ENCODE measurements around the gene IFNGR1. TPM values are rescaled to one million over a fixed set of nuclear protein-coding genes. Genes with fewer than 3 reads are reported as not detected.

The IFNGR1 gene
- total RNA-seq, 1 donor from 2014 or later = 34.0 TPM

DNA sequence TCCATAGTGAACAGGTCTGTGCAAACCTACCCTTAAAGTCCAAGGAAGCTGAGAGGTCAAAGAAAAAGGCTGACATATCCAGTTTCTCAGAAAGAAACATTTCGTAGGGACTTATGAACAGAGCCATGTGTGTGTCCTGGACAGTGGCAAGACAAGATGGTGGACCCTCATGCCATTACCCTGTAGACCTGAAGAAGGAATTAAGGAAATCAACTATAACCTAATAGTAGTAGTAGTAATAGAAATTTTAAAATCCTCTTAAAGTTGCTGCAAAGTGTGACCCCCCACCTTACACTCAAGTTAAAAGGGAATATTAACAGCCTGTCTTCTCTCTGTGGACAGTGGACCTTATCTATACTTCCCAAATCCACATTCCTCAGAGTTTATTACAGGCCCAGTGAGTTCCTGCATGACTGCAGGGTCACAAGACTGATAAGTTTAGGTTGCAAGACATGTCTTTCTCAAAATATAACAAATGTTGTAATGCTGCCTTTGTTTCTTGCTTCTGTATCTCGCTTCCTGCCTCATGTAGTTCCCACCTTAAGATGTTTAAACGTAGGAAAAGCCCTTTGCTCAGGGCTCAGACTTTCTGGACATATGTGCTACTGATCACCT, 56.4 kb downstream of the IFNGR1 start:
- H3K4me1 ChIP-seq = no peaks in the 10 kb centered on the region
- Mint-ChIP-seq H3K9me3 (peaks cover 30% of the 10 kb centered on the region), H3K27me3 (ENCODE audit: insufficient read depth, low read depth) (peaks cover 7% of the 10 kb centered on the region), H3K36me3 (peaks cover 3% of the 10 kb centered on the region), H3K4me1 (no peaks in the 10 kb centered on the region), H3K27ac (no peak overlapping the region), H3K4me3 (no peak overlapping the region)
- no peak for DNase-seq (ENCODE audit: low spot score)
- H3K27ac ChIP-seq = no peak overlapping the region
- no peak overlapping the region for H3K4me3 ChIP-seq
- no peaks in the 10 kb centered on the region for H4K20me1 ChIP-seq (ENCODE audit: low read depth)
- H3F3A ChIP-seq (ENCODE audit: low read depth) = no peaks in the 10 kb centered on the region
- H3K9me3 ChIP-seq (ENCODE audit: low read depth) = no peaks in the 10 kb centered on the region
- no peak overlapping the region for H2AFZ ChIP-seq (replicated peaks)
- H3K4me2 ChIP-seq = no peak overlapping the region
- no peak overlapping the region for H3K9ac ChIP-seq
- H3K79me2 ChIP-seq (ENCODE audit: low read depth) = no peaks in the 10 kb centered on the region
- TF ChIP-seq EZH2phosphoT487 (IDR thresholded peaks at IDR 0.05) (no peak), EZH2 (IDR thresholded peaks at IDR 0.05) (no peak)
- TF ChIP-seq, protein P1, sequence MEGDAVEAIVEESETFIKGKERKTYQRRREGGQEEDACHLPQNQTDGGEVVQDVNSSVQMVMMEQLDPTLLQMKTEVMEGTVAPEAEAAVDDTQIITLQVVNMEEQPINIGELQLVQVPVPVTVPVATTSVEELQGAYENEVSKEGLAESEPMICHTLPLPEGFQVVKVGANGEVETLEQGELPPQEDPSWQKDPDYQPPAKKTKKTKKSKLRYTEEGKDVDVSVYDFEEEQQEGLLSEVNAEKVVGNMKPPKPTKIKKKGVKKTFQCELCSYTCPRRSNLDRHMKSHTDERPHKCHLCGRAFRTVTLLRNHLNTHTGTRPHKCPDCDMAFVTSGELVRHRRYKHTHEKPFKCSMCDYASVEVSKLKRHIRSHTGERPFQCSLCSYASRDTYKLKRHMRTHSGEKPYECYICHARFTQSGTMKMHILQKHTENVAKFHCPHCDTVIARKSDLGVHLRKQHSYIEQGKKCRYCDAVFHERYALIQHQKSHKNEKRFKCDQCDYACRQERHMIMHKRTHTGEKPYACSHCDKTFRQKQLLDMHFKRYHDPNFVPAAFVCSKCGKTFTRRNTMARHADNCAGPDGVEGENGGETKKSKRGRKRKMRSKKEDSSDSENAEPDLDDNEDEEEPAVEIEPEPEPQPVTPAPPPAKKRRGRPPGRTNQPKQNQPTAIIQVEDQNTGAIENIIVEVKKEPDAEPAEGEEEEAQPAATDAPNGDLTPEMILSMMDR (IDR thresholded peaks at IDR 0.05) = no peak
- H3K36me3 ChIP-seq = no peaks in the 10 kb centered on the region
- no peaks in the 10 kb centered on the region for H3K27me3 ChIP-seq

DNA sequence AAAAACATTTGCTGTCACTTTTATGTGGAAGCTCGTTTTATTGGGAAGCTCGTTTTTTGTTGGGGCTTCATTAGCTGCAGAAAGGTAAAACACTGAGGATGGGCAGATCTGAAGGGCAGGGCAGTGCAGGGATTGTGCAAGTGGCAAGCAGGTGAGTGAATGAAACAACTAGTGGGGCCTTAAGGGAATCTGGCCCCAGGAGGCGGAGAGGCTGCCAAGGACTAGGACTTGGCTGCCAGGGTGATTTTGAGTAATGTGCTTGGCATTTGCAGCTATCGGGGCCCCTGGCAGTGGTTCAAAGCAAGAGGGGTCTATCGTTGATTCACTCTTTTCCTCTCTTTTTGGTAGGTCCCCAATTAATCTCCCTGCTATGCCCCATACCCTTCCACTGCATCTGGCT, 57.2 kb downstream of the IFNGR1 start:
- no peaks in the 10 kb centered on the region for H3K9me3 ChIP-seq (ENCODE audit: low read depth)
- H3K36me3 Mint-ChIP-seq = peaks cover 3% of the 10 kb centered on the region

DNA sequence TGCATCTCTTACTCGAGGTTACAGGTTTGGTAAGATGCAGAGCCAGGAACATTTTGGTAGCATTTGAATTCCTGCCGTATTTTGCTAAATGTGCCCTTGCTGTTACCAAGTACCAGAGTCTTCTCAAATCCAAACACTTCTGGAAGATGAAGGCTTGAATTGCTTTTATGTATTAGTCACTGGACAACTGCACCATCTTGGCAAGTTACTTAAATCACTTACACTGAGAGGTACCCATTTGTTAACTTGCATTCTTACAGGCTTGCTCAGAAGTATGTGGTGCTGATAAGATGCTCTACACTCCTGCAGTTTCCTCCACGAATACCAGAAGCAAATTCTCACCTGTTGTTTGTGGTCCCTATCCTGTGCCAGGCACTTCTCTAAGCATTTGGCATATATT, 58.4 kb downstream of the IFNGR1 start:
- Histone ChIP-seq H3K9ac (no peak overlapping the region), H4K20me1 (ENCODE audit: low read depth) (no peaks in the 10 kb centered on the region), H2AFZ (replicated peaks) (no peak overlapping the region), H3K79me2 (ENCODE audit: low read depth) (no peaks in the 10 kb centered on the region), H3K27ac (no peak overlapping the region), H3K4me3 (no peak overlapping the region), H3K27me3 (no peaks in the 10 kb centered on the region), H3K9me3 (ENCODE audit: low read depth) (no peaks in the 10 kb centered on the region), H3F3A (ENCODE audit: low read depth) (no peaks in the 10 kb centered on the region), H3K36me3 (no peaks in the 10 kb centered on the region), H3K4me1 (no peaks in the 10 kb centered on the region), H3K4me2 (no peak overlapping the region)
- Mint-ChIP-seq H3K4me1 (no peaks in the 10 kb centered on the region), H3K27ac (no peak overlapping the region), H3K27me3 (ENCODE audit: insufficient read depth, low read depth) (peaks cover 7% of the 10 kb centered on the region), H3K36me3 (peaks cover 3% of the 10 kb centered on the region), H3K9me3 (peaks cover 30% of the 10 kb centered on the region), H3K4me3 (no peak overlapping the region)
- TF ChIP-seq EZH2 (IDR thresholded peaks at IDR 0.05) (no peak), EZH2phosphoT487 (IDR thresholded peaks at IDR 0.05) (no peak)
- TF ChIP-seq, protein P1 (IDR thresholded peaks at IDR 0.05) = no peak
- no peak for DNase-seq (ENCODE audit: low spot score)

More for the DNA sequence above, 57.2 kb downstream of the IFNGR1 start:
- Histone ChIP-seq H3K4me3 (no peak overlapping the region), H3K79me2 (ENCODE audit: low read depth) (no peaks in the 10 kb centered on the region), H3K4me2 (no peak overlapping the region), H3K27me3 (no peaks in the 10 kb centered on the region), H2AFZ (replicated peaks) (no peak overlapping the region), H3K9ac (no peak overlapping the region), H4K20me1 (ENCODE audit: low read depth) (no peaks in the 10 kb centered on the region), H3K4me1 (no peaks in the 10 kb centered on the region), H3K27ac (no peak overlapping the region), H3K36me3 (no peaks in the 10 kb centered on the region), H3F3A (ENCODE audit: low read depth) (no peaks in the 10 kb centered on the region)
- Mint-ChIP-seq H3K4me3 (no peak overlapping the region), H3K27me3 (ENCODE audit: insufficient read depth, low read depth) (peaks cover 7% of the 10 kb centered on the region), H3K9me3 (peaks cover 30% of the 10 kb centered on the region), H3K27ac (no peak overlapping the region), H3K4me1 (no peaks in the 10 kb centered on the region)
- no peak for DNase-seq (ENCODE audit: low spot score)
- TF ChIP-seq EZH2 (IDR thresholded peaks at IDR 0.05) = no peak
- TF ChIP-seq EZH2phosphoT487 (IDR thresholded peaks at IDR 0.05) = no peak
- TF ChIP-seq, protein P1 (IDR thresholded peaks at IDR 0.05) = no peak

Measured in neural progenitor cell (in vitro differentiated cells).